ENCODE data around the gene SLC8B1.

SLC8B1 gene

DNA sequence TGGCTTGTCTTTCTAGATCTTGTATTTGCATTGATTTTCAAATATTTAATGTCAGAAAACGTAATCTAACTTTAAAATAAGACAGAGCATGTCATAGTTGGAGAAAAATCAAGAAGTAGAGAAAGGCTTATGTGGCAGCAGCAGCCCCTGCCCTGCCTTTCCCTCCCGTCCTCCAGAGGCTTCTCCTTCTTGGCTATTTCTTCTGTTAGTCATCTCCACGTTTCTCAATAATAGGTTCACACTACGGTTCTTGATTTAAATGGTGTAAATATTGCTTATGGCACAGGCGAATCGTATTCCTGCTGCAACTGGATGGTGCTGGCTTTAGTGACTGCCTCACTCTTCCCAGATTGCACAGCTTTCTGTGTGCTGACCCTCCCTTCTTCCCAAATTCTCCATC is 42.8 kb downstream of the SLC8B1 start:
- DNase-seq, result no peak

DNA sequence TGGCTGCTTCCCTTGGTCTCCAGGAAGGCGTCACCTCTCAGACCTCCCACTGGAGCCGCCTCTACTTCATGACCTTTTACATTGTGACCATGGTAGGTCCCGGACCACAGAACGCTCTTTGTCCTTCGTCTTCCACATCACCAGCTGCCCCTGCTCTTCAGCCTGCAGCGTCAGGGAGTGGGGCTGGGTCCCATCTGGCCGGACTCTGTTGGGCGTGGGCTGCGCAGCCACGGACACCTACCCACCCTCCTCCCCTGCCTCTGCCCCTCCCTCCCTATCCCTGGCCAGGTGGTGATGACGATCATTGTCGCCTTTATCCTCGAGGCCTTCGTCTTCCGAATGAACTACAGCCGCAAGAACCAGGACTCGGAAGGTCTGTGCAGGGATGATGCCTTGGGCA is 43.3 kb downstream of the SLC8B1 start:
- no peak for DNase-seq

- DNase-seq, result no peak
Observed at GRCh38 chr12:113290506-113290905, 44.4 kb downstream of the SLC8B1 start.

DNA sequence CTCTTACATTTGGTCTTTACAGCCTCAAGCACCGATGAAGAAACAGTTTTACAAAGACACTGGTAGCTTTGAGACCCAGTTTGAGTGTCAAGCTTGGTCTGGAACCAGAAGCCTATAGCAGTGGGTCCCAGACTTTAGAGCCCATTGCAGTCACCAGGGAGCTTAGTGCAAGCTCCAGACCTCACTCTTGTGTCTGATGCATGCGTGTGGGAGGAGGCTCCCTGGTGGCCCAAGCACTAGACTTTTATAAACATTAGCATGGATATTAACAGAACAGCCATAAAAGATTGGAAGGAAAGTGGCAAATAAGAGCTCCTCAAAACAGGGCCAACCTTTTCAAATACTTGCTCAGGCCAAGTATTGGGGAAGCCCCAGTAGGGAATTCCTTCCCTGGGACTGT is 45.5 kb downstream of the SLC8B1 start:
- no peak for DNase-seq

DNA sequence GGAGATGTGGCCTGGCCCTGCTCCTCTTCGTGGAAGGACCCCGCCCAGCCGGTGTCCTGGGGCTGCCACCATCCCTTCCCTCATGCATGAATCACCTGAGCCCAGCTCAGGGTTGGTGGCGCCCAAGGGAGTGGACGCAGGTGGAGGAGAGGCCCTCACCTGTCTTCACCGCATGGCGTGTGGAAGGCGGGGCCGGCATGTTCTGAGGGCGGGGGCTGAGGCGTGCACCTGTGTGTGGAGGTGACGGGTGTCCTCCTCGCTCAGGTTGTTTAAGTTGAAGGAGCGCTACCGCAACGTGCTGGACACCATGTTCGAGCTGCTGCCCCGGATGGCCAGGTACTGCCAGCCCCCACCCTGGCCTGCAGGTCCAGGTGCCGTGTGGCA is 47.0 kb downstream of the SLC8B1 start:
- DNase-seq, result no peak

DNA sequence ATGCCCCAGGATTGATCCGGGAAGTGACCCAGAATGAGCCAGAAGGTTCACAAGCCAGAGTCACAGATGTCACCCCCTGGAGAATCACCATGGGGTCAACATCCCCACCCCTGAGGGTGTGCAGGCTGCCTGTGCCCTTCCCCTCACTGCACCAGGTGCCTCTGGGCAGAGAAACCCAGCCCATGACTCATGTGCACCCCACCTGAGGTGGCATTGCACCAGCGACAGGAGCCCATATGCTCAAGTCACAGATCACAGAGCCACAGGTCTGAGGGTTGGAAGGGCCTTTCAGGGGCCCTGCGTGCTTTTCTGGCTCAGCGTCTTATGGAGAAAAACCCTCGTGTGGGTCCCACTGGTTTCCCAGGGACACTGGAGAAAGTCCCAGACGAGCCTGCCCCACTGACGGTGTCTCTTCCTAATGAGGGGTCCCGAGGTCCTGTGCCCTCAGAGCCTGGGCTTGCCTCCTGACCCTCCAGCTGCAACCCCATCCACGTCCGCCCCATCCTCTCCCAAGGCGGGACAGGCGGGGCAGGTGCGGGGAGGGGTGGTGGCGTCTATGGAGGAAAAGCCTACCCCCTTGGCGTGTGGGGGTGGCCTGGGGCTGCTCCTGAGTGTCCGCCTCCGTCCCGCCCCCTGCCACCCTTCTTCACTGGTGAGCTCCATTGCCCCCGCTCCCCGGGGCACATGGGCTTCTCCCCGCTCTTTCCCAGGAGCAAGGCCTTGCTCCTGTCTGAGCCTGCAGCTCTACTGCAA is 47.6 kb downstream of the SLC8B1 start:
- DNase-seq, result no peak

- DNase-seq, result no peak
Observed at GRCh38 chr12:113286712-113287111, 48.2 kb downstream of the SLC8B1 start.

DNA sequence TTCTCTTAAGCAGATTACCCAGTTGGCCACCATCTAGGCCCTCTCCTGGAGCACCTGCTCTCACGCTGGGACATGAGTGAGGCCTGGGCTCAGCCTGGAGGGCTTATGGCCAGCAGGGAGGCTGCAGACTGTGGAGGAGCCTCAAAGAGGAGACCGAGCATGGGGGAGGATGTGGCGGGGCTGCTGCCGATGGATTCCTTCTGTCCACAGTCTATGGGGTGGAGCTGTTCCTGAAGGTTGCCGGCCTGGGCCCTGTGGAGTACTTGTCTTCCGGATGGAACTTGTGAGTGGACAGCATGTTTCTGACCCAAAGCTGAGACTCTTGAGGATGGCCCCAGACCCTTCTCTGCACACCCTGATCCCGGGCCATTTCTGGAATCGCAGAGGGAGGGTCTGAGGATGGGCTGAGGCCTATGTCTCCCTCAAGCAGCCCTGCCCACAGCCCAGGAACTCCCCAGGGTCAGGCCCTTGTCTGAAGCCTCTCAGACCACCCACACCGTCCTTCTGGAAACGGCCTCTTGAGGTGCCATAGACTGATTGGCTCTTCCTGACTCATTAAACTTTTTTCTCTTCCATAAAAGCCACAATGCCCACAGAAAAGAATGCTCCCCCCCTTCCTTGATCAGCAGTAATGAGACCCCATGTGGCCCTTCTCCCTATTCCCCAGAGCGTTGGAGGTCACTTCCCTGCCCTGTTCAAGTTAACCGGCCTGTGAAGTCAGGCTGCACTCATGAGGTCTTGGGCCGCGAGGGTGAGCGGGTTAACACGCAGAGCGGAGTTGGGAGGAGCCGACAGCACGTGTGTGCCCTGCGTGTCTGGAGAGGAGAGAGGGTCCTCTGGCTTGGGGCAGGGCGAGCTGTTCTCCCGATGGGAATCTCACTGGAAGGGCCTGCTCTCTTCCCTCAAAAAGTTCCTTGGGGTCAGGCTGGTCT is 49.0 kb downstream of the SLC8B1 start:
- no peak for DNase-seq

DNA sequence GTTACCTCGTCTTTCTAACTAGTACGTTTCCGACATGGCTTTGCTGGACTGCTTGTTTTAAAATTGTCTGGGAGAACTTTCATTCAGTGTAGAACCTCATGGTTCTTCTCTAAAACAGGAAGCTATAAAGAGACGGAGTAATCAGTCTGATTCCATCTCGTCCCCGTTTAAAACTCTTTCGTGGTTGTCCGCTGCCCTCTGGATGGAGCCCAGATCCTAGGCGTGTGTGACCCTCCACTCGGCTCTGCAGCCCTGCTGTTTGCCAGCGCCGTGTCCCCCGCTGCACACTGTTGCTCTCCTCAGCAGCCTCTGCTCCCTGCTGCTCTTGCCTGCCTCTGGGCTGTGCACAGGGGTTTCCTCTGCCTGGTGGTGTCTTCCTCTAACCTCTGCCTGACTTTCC is 50.2 kb downstream of the SLC8B1 start:
- no peak for DNase-seq

DNA sequence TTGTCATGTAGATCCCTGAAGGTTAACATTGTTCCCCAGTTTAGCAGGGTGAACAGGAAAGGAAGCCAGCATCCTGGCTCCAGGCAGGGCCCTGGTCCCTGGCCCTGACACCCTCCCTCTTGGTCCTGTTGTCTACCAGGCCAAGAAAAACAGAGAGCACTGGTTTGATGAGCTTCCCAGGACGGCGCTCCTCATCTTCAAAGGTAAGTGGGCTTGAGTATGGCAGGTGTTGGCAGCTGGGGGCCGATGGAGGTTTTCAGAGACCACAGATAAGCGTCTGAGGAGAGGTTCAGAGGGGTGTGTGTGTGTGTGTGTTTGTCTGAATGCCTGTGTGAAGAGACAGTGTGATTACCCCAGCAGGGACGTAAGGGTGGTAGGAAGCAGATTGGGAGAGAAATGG is 56.3 kb downstream of the SLC8B1 start:
- DNase-seq, result no peak

DNA sequence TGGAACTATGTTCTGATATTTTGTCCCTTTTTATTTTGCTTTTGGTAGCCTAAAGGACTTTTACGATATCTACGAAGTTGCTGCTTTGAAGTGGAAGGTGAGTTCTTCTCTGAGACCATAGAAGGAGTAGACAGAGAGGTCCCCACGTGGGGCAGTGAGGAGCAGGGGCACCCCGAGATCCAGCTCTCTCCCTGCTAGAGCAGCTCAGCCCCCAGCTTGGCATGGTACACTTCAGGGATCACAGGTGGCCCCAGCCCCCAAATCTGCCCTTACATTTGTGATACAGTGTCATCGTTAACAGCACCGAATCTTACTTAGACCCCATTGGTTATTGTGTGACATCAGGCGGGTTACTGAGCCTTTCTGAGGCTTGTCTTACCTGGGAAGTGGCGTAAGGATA is 56.8 kb downstream of the SLC8B1 start:
- DNase-seq, result no peak

DNA sequence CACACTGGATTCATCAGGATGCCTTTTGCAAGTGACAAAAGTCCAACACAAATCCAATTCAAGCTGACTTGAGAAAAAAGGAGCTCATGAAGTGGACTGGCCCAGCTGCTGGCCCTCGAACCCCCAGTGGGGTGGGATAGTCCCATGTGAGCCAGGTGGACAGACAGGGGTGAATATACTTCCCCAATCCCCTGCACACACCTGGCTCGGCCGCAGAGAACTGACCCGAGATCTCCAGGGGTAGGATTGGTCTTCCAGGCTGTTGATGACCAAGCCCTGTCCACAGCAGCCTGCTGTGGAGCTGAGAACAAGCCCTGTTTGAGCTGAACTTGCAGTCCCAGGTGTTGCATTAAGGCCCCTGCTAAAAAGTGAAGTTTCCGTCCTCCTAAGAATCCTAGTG is 57.4 kb downstream of the SLC8B1 start:
- DNase-seq, result no peak

- DNase-seq, result no peak
Observed at GRCh38 chr12:113276946-113277500, 57.9 kb downstream of the SLC8B1 start.

DNA sequence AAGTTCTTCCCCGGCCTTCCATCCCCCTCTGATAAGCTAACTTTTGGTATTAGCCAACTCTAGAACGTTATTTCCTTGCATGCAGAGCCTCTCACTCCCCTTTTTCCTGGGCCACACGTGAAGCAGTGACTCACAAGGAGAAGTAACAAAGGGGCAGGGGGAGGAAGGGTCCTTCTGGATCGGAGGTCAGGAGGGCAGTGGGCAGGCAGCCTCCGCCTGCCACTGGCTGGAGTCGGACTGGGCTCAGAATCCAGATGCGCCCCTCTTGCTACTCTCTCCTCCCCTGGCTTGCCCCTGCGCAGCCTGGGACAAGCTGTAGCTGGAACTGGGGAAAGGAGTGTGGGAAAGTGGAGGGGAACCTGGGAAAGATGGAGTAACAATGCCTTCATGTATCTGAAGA is 58.6 kb downstream of the SLC8B1 start:
- DNase-seq, result no peak

GRCh38 chr12:113274848-113275247 is 60.1 kb downstream of the SLC8B1 start:
- no peak for DNase-seq

DNA sequence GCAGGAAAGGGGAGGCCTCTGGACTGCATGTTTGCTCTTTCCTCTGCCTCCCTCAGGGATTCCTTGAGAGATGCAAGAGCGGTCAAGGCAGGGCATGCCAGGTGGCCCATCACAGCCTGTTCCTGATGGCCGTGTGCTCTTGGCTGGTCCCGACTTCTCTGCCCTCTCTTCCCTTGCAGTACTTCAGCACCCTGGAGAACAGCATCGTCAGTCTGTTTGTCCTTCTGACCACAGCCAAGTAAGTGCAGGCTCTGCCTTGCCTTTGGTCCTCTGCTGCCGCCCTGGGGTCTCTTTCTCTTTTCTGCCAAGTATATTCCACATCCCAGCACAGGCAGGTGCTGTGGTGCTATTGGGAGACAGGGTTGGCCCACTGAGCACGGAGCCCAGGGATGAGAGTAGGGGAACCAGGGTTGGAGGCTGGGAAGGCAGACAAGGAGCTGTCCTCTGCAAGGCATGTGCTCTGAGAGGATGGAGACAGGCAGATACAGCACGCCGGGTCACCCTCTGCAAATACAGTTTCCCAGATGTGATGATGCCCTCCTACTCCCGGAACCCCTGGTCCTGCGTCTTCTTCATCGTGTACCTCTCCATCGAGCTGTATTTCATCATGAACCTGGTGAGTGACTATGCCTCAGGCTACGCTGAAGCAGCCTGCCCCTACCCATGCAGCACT is 61.7 kb downstream of the SLC8B1 start:
- DNase-seq, result no peak

DNA sequence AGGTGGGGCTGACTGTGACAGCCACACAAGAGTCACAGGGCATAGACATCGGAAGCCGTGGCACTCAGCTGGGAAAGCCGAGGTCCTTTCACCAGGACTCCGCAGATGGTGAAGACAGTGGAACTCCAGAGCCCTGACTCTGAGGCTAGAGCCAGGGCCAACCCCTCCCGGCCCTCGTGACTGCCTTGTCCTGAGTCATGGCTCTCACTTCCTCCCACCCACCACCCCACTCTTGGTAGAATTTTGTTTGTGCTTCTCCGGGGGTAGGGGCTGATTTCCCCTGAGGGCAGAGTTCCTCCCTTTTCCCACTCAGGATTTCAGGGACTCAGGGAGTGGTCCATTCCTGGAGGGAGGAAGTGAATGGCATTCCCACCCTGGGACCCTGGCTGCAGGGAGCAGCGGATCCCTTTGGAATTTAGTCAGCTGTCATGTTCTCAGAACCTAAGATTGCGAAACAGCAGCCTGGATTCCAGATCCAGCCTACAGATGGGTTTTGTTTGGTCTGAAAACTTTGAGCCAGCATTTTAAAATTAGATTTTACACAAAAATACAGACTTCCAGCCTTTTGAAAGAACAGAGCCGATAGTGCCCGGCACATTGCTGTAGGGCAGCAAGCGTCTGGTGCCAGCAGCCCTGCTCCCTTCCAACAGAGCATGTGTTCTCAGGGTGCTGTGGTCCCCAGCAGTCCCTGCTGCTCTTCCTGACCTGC is 62.9 kb downstream of the SLC8B1 start:
- no peak for DNase-seq

DNA sequence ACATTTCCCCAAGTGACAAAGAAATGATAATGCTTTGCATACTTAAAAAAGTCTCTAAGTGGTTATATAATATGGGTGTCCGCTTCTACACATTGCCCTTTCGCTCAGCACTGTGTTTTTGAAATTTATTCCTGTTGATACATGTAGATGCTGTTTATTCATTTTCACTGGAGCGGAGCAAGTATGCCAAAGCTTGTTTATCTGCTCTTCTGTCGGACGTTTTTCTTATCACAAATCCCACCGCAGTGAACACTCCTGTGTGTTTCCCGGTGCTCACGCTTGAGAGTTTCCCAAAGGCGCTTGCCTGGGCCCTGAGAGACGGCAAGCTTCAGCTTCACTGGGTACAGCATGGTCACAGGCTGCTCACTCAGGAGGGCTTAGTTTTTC is 63.5 kb downstream of the SLC8B1 start:
- no peak for DNase-seq

- no peak for DNase-seq
Observed at GRCh38 chr12:113270709-113271009, 64.2 kb downstream of the SLC8B1 start.

GRCh38 chr12:113269257-113269943 is 65.5 kb downstream of the SLC8B1 start:
- no peak for DNase-seq

DNA sequence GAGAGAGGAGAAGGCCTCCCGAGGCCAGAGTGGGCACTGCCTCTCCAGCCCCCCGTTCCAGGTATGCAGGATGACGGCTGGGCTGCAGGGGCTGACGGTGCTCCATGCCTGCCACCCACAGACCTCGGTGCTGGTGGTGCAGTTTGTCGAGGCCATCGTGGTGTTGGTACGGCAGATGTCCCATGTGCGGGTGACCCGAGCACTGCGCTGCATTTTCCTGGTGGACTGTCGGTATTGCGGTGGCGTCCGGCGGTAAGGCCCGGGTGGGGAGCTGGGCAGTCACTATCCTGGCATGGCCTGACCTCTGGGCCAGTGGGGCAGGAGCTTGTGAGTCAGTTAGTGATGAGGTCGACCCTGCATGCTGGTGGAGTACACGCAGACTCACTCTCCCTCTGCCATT is 66.3 kb downstream of the SLC8B1 start:
- DNase-seq, result no peak

GRCh38 chr12:113268136-113268535 is 66.8 kb downstream of the SLC8B1 start:
- DNase-seq, result no peak
